ENCODE measurements around the gene SDHB.
A peak's percentile ranks its signal among the peaks of the same experiment; 100 is the strongest.

The SDHB gene

DNA sequence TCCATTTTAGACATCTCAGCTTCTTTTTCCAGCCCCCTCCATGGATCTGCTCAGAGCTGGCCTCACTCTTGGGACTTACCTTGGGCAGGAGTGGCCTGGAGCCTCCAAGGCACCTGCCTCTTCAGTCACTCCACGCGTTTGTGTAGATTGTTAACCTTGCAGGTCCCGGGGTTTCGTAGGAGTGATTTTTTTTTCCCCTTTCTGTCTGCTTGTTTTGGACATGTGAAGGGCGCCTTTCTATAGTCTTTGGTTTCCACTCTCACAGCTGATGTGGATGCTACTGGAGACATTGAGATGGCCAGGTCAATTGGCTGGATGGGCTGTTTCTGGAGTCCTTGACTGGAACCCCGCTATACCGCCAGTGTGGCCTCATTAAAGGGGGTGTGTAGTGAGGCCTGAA is 2.0 kb upstream of the SDHB start:
- no peak for TF ChIP-seq SPI1 (IDR thresholded peaks at IDR 0.05; ENCODE audit: borderline replicate concordance, low read depth)
- TF ChIP-seq, protein P1, sequence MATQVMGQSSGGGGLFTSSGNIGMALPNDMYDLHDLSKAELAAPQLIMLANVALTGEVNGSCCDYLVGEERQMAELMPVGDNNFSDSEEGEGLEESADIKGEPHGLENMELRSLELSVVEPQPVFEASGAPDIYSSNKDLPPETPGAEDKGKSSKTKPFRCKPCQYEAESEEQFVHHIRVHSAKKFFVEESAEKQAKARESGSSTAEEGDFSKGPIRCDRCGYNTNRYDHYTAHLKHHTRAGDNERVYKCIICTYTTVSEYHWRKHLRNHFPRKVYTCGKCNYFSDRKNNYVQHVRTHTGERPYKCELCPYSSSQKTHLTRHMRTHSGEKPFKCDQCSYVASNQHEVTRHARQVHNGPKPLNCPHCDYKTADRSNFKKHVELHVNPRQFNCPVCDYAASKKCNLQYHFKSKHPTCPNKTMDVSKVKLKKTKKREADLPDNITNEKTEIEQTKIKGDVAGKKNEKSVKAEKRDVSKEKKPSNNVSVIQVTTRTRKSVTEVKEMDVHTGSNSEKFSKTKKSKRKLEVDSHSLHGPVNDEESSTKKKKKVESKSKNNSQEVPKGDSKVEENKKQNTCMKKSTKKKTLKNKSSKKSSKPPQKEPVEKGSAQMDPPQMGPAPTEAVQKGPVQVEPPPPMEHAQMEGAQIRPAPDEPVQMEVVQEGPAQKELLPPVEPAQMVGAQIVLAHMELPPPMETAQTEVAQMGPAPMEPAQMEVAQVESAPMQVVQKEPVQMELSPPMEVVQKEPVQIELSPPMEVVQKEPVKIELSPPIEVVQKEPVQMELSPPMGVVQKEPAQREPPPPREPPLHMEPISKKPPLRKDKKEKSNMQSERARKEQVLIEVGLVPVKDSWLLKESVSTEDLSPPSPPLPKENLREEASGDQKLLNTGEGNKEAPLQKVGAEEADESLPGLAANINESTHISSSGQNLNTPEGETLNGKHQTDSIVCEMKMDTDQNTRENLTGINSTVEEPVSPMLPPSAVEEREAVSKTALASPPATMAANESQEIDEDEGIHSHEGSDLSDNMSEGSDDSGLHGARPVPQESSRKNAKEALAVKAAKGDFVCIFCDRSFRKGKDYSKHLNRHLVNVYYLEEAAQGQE (IDR thresholded peaks at IDR 0.05; ENCODE audit: insufficient replicate concordance, low read depth), result no peak
- TF ChIP-seq, protein P2, sequence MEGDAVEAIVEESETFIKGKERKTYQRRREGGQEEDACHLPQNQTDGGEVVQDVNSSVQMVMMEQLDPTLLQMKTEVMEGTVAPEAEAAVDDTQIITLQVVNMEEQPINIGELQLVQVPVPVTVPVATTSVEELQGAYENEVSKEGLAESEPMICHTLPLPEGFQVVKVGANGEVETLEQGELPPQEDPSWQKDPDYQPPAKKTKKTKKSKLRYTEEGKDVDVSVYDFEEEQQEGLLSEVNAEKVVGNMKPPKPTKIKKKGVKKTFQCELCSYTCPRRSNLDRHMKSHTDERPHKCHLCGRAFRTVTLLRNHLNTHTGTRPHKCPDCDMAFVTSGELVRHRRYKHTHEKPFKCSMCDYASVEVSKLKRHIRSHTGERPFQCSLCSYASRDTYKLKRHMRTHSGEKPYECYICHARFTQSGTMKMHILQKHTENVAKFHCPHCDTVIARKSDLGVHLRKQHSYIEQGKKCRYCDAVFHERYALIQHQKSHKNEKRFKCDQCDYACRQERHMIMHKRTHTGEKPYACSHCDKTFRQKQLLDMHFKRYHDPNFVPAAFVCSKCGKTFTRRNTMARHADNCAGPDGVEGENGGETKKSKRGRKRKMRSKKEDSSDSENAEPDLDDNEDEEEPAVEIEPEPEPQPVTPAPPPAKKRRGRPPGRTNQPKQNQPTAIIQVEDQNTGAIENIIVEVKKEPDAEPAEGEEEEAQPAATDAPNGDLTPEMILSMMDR (IDR thresholded peaks at IDR 0.05; ENCODE audit: insufficient read depth, low read length), result no peak
- TF ChIP-seq GABPA (IDR thresholded peaks at IDR 0.05; ENCODE audit: low read depth), result no peak
- TF ChIP-seq POLR2AphosphoS5 (IDR thresholded peaks at IDR 0.05; ENCODE audit: low read depth), result no peak
- Histone ChIP-seq H3K4me3 (replicated peaks; ENCODE audit: insufficient read depth, low read length) (no peak overlapping the region), H3K27ac (replicated peaks) (no peak overlapping the region), H3K27me3 (ENCODE audit: insufficient read depth, poor library complexity, severe bottlenecking) (no peaks in the 10 kb centered on the region)
- DNase-seq (ENCODE audit: low read depth in 1 of 2, low spot score in 1 of 2), result no peak

DNA sequence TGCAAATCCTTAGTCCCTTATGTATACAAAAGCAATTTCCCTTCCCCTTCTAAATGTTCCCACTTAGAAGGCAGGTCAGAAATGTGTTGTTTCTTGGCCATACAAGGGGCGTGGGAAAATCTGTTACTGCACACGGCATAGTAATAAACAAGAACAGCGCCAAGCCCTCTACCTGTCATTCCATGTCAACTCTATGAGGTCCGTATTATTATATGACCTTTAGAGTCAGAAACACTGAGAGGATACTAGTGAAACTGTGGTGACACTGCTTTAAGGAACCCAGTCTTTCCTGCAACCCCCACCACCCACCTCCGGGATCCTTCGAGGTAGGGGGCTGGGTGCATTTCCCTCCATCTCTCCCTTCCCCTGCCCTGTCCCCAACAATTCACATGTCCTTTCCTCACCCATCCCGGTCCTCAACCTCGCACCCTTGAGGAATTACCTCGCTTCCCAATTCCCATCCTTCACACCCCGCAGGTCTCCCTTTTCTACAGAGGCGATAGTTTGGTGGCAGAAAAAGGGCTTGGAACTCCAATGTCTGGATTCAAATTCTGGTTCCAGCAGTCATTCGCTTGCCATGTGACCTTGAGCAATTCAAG is 647 bp downstream of the SDHB start:
- TF ChIP-seq, protein P2 (IDR thresholded peaks at IDR 0.05; ENCODE audit: insufficient read depth, low read length), result no peak
- TF ChIP-seq, protein P1 (IDR thresholded peaks at IDR 0.05; ENCODE audit: insufficient replicate concordance, low read depth), result no peak
- TF ChIP-seq POLR2AphosphoS5 (IDR thresholded peaks at IDR 0.05; ENCODE audit: low read depth) (no peak), SPI1 (IDR thresholded peaks at IDR 0.05; ENCODE audit: borderline replicate concordance, low read depth) (no peak), GABPA (IDR thresholded peaks at IDR 0.05; ENCODE audit: low read depth) (no peak)

DNA sequence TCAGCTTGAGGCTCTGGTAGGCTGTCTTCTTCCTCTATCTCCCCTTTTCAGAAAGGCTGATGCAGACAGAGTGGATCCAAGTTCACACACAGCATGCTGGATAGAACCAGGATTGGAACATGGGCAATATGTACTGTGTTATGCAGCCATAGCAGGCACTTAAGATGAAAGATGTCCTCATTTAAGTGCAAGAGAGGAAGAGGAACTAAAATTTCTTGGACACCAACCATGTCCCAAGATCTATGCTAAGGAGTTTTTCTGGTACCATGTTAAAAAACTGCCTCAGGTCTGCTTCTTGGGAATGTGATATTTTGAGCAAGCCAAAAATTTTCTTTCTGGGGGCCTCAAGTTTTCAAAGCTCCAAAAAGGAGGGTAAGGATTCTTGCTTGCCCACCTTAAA is 1.2 kb downstream of the SDHB start:
- TF ChIP-seq GABPA (IDR thresholded peaks at IDR 0.05; ENCODE audit: low read depth), result no peak
- TF ChIP-seq POLR2AphosphoS5 (IDR thresholded peaks at IDR 0.05; ENCODE audit: low read depth), result no peak
- TF ChIP-seq, protein P2 (IDR thresholded peaks at IDR 0.05; ENCODE audit: insufficient read depth, low read length), result no peak
- peak; percentile 26; the same call in 1 of the 2 replicates for TF ChIP-seq SPI1 (IDR thresholded peaks at IDR 0.05; ENCODE audit: borderline replicate concordance, low read depth)
- TF ChIP-seq, protein P1 (IDR thresholded peaks at IDR 0.05; ENCODE audit: insufficient replicate concordance, low read depth), result no peak
- H3K27me3 ChIP-seq (ENCODE audit: insufficient read depth, poor library complexity, severe bottlenecking), result no peaks in the 10 kb centered on the region
- peak overlapping the region; percentile 95 for H3K4me3 ChIP-seq (replicated peaks; ENCODE audit: insufficient read depth, low read length)
- no peak for DNase-seq (ENCODE audit: low read depth in 1 of 2, low spot score in 1 of 2)
- peak overlapping the region; percentile 66 for H3K27ac ChIP-seq (replicated peaks)

More for the DNA sequence above, 647 bp downstream of the SDHB start:
- H3K4me3 ChIP-seq (replicated peaks; ENCODE audit: insufficient read depth, low read length), result peak overlapping the region; percentile 95
- H3K27me3 ChIP-seq (ENCODE audit: insufficient read depth, poor library complexity, severe bottlenecking), result no peaks in the 10 kb centered on the region
- peak overlapping the region; percentile 66 for H3K27ac ChIP-seq (replicated peaks)
- no peak for DNase-seq (ENCODE audit: low read depth in 1 of 2, low spot score in 1 of 2)

All from HL-60 (cell line).